Measurements from ENCODE around the gene BMP4. TPM values are rescaled to one million over a fixed set of nuclear protein-coding genes. Genes with fewer than 3 reads are reported as not detected.
A peak's percentile ranks its signal among the peaks of the same experiment; 100 is the strongest.

BMP4 gene
- total RNA-seq, 1 donor from 2014 or later = 34.2 TPM

GRCh38 chr14:53951627-53952303 lies 4.9 kb downstream of the BMP4 start:
- peaks cover 16% of the 10 kb centered on the region for H3K27me3 Mint-ChIP-seq (ENCODE audit: low read depth)
- no peaks in the 10 kb centered on the region for H3K9me3 Mint-ChIP-seq
- peak in 1 of 2 experiments; percentile 53 for DNase-seq (ENCODE audit: low spot score in 2 of 2, unreplicated experiment in 2 of 2)
- peaks cover 57% of the 10 kb centered on the region for H3K4me1 Mint-ChIP-seq
- H3K4me3 Mint-ChIP-seq = peak overlapping the region; percentile 84
- TF ChIP-seq, protein P1, sequence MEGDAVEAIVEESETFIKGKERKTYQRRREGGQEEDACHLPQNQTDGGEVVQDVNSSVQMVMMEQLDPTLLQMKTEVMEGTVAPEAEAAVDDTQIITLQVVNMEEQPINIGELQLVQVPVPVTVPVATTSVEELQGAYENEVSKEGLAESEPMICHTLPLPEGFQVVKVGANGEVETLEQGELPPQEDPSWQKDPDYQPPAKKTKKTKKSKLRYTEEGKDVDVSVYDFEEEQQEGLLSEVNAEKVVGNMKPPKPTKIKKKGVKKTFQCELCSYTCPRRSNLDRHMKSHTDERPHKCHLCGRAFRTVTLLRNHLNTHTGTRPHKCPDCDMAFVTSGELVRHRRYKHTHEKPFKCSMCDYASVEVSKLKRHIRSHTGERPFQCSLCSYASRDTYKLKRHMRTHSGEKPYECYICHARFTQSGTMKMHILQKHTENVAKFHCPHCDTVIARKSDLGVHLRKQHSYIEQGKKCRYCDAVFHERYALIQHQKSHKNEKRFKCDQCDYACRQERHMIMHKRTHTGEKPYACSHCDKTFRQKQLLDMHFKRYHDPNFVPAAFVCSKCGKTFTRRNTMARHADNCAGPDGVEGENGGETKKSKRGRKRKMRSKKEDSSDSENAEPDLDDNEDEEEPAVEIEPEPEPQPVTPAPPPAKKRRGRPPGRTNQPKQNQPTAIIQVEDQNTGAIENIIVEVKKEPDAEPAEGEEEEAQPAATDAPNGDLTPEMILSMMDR (IDR thresholded peaks at IDR 0.05; ENCODE audit: unreplicated experiment) = no peak
- peak overlapping the region; percentile 63 for H3K27ac Mint-ChIP-seq
- peaks cover 11% of the 10 kb centered on the region for H3K36me3 Mint-ChIP-seq

GRCh38 chr14:53951243-53951626 lies 5.4 kb downstream of the BMP4 start:
- Mint-ChIP-seq H3K4me3 (peak overlapping the region; percentile 84), H3K36me3 (peaks cover 11% of the 10 kb centered on the region), H3K27me3 (ENCODE audit: low read depth) (peaks cover 13% of the 10 kb centered on the region), H3K4me1 (peaks cover 57% of the 10 kb centered on the region), H3K27ac (peak overlapping the region; percentile 63), H3K9me3 (no peaks in the 10 kb centered on the region)
- TF ChIP-seq, protein P1 (IDR thresholded peaks at IDR 0.05; ENCODE audit: unreplicated experiment) = no peak
- no peak for DNase-seq (ENCODE audit: low spot score in 2 of 2, unreplicated experiment in 2 of 2)

- DNase-seq (ENCODE audit: low spot score in 2 of 2, unreplicated experiment in 2 of 2) = no peak
- Mint-ChIP-seq H3K36me3 (peaks cover 11% of the 10 kb centered on the region), H3K27me3 (ENCODE audit: low read depth) (peaks cover 3% of the 10 kb centered on the region), H3K27ac (no peak overlapping the region), H3K9me3 (no peaks in the 10 kb centered on the region), H3K4me3 (peak overlapping the region; percentile 84), H3K4me1 (peaks cover 49% of the 10 kb centered on the region)
- TF ChIP-seq, protein P1 (IDR thresholded peaks at IDR 0.05; ENCODE audit: unreplicated experiment) = no peak
Observed at GRCh38 chr14:53950031-53950793, 6.4 kb downstream of the BMP4 start.

DNA sequence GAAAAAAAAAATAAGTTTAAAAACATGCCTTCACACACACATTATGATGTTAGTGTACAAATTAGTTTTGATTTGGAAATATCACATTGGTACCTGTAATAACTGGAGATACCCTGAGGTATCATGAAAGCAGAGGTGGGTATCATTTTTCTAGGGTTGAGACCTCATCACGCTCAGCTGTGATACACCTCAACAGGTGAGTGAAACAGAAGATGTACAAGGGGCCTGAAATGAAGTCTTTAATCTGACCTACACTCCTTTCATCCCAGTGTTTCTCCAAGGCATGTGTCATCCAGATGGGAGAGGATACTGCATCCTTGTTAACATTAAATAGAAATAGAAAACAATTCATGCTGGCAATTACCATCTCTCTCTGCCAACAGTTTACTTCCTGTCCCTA lies 7.4 kb downstream of the BMP4 start:
- TF ChIP-seq, protein P1 (IDR thresholded peaks at IDR 0.05; ENCODE audit: unreplicated experiment) = no peak
- Mint-ChIP-seq H3K27ac (no peak overlapping the region), H3K9me3 (no peaks in the 10 kb centered on the region), H3K36me3 (peaks cover 11% of the 10 kb centered on the region), H3K27me3 (ENCODE audit: low read depth) (no peaks in the 10 kb centered on the region), H3K4me3 (no peak overlapping the region), H3K4me1 (peaks cover 41% of the 10 kb centered on the region)
- DNase-seq (ENCODE audit: low spot score in 2 of 2, unreplicated experiment in 2 of 2) = no peak

DNA sequence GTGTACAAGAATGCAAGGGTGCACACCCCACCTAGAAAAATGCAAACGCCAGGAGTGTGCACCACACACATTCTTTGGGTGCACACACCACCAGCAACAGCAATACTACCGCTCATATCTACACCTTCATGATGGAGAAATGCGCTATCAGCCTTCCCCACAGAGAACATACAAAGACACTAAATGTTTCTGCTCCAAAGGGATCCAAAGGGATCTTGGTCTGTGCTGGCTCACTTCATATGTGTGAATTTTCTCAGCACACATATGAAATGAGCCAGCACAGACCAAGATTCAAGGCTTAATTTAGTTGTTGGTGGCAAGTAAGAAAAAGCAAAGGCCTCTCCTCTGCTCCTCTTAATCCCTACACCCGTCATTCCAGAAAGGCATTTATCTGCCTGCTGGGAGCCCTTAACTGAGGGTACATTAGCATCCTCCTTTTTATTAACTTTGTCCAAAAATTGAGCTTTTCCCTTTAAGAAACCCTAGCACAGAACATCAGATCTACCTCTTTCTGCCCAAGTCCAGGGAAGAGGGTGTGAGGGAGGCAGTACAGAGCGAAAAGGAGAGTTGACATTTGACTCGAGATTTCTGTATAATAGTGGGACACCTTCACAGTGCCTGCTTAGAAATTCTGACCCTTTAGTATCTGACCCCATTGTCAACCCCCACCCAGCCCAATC lies 8.3 kb downstream of the BMP4 start:
- DNase-seq (ENCODE audit: low spot score in 2 of 2, unreplicated experiment in 2 of 2) = no peak
- Mint-ChIP-seq H3K4me1 (peaks cover 46% of the 10 kb centered on the region), H3K27ac (peak overlapping the region; percentile 31), H3K36me3 (peaks cover 11% of the 10 kb centered on the region), H3K9me3 (no peaks in the 10 kb centered on the region), H3K27me3 (ENCODE audit: low read depth) (no peaks in the 10 kb centered on the region), H3K4me3 (peak overlapping the region; percentile 72)
- TF ChIP-seq, protein P1 (IDR thresholded peaks at IDR 0.05; ENCODE audit: unreplicated experiment) = no peak
